HG02852 (cell line): ENCODE data around the gene AKAP12.

Source experiments
- ATAC-seq: cut with Tn5 transposase; IDR thresholded peaks from one replicate; pipeline ENCODE4 v1.9.1; 2021; ENCODE audit warnings: mild to moderate bottlenecking, moderate library complexity; ENCODE audit not compliant: unreplicated experiment

Gene AKAP12

DNA sequence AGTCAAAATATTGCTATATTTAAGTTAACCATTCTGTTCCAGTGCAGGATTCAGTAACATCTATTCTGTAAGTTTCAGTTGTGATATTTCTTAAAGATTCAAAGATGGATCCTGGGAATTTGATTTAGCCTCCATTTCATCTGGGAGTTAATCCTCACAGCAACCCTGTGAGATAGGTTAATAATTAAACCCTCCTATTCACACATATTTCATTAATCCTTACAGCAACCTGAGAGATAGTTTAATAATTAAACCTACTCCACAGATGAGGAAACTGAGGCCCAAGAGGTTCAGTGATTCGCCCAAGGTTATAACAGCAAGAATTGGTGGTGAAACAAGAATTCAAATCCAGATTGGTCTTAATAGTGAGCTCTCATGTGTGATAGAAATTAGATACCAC lies 162.5 kb downstream of the AKAP12 start:
- no peak for ATAC-seq

DNA sequence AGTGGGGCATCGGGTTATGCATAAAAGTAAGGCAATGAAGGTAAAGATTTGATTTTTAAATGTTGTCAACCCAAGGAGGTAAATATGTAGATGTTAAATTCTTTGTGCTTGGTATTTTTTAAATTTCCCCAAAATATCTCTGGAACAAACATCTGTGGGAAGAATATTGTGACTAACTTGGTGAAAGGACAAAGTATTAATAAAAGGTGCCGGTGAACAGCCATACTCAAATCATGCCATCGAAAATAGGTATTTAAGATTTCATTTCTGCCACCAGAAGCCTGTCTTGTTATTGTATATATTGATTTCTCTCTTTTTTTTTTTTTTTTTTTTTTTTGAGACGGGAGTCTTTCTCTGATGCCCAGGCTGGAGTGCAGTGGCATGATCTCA lies 164.1 kb downstream of the AKAP12 start:
- no peak for ATAC-seq
